NCI-H146 treated with DMSO at 0.1 percent for 48 hours (cell line): ENCODE measurements around the gene FIZ1.

Experiments
- DNase-seq: peaks from one replicate; lab custom pipeline; 2025; ENCODE audit not compliant: unreplicated experiment; lab: John Stamatoyannopoulos, UW

FIZ1 gene

DNA sequence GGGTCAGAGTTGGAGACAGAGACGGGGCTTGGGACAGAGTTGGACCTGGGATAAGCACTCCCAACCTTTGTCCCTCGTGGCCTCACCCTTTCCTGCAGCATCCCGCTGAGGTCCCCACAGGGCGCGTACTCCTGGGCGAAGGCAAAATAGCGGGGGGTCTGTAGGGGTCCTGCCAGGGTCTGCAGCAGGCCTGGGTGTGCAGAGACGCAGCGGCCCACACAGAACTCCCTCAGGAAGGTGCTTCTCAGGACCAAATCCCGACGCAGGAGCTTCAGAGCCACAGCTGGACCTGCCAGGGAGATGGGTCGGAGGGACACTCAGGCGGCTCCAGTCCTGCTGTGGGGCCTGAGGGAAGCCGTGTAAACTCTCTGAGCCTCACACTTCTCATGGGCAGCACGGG, 55.3 kb downstream of the FIZ1 start:
- DNase-seq = no peak

DNA sequence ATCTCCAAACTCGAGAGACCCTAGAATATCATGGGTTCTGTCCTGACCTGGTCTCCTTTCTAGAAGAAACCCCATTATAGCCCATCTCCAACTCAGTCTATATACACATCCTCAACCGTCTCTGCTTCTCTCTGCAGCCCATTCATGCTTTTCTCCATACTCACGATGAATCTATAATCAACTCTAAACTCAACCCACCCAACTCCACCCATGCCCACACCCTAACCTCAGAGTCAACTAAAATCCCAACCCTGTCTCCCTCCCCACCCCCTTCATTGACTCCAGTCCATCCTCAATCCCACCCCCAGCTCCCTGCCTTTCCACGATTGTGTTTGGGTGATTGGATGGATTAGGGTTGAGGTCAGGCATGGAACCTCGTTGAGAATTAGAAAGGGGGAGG, 55.8 kb downstream of the FIZ1 start:
- DNase-seq = no peak

DNA sequence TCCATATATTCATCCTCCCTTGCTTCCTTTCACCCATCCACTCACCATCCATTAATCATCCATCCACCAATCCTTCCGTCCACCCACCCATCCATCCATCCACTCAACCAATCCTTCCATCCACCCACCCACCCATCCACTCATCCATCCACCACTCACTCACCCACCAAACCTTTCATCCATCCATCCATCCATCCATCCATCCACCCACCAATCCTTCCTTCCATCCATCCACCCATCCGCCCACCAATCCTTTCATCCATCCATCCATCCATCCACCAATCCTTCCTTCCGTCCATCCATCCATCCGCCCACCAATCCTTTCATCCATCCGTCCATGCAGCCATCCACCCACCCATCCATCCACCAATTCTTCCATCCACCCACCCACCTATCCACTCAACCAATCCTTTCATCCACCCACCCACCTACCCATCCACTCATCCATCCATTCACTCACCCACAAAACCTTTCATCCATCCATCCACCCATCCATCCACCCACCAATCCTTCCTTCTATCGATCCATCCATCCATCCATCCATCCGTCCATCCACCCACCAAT, 56.9 kb downstream of the FIZ1 start:
- no peak for DNase-seq
